BJ (cell line): ENCODE data around the gene KDM4C. TPM values are rescaled to one million over a fixed set of nuclear protein-coding genes. Genes with fewer than 3 reads are reported as not detected.

ENCODE experiments used
- CTCF ChIA-PET: fragments of 350-600 bp; formaldehyde crosslinking; extraction: SDS; loops from one replicate; lab custom pipeline; 2021; ENCODE audit warnings: antibody characterized with exemption, inconsistent platforms; lab: Yijun Ruan, JAX
- POLR2A ChIA-PET: fragments of 300-600 bp; sonication (Branson Sonifier 250); formaldehyde crosslinking; extraction: SDS; loops from one replicate; lab custom pipeline; 2021; ENCODE audit warnings: antibody characterized with exemption; lab: Charles Lee
- DNase-seq: peaks from one replicate; pipeline ENCODE4 v3.0.0-alpha.2; 2011; ENCODE audit warnings: low read depth
- H3K27me3 ChIP-seq: 2 replicates; pipeline ENCODE4 v1.6.0; 2011; ENCODE audit warnings: low read length; ENCODE audit not compliant: control insufficient read depth, insufficient read depth
- H3K36me3 ChIP-seq: 2 replicates; pipeline ENCODE4 v1.5.1; 2011; ENCODE audit warnings: low read length; ENCODE audit not compliant: control insufficient read depth, insufficient read depth
- H3K4me3 ChIP-seq: 2 replicates; pipeline ENCODE4 v1.5.1; 2011; ENCODE audit warnings: low read depth, mild to moderate bottlenecking, control low read depth, low read length
- polyA plus RNA-seq: library from polyadenylated mRNA; depleted of rRNA; stranded (reverse); fragments of >200 nt; gene quantifications from 2 replicates; pipeline ENCODE4 v1.2.3, GENCODE V29; 2011
- TF ChIP-seq, protein P1 (sequence below): IDR thresholded peaks from 2 replicates; pipeline ENCODE4 v1.5.1; 2011; ENCODE audit warnings: low read depth, mild to moderate bottlenecking, control low read depth, inconsistent platforms, low read length, moderate library complexity; ENCODE audit not compliant: insufficient read depth

Gene KDM4C
- polyA plus RNA-seq, 1 experiment: 11.3 TPM

DNA sequence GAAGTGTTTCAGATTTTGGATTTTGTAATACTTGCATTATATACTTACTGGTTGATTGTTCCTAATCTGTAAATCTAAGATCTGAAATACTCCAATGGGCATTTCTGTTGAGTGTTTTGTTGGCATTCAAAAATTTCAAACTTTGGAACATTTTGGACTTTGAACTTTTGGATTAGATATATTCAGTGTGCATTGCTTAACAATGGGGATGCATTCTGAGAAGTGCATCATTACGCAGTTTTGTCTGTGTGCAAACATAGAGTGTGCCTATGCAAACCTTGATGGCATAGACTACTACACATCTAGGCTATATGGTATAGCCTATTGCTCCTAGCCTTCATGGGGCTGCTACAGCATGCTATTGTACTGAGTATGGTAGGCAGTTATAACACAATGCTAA, 325.4 kb downstream of the KDM4C start:
- Histone ChIP-seq H3K27me3 (no peaks in the 10 kb centered on the region), H3K4me3 (no peak overlapping the region), H3K36me3 (no peaks in the 10 kb centered on the region; the same call in 1 of the 2 replicates)
- TF ChIP-seq, protein P1, sequence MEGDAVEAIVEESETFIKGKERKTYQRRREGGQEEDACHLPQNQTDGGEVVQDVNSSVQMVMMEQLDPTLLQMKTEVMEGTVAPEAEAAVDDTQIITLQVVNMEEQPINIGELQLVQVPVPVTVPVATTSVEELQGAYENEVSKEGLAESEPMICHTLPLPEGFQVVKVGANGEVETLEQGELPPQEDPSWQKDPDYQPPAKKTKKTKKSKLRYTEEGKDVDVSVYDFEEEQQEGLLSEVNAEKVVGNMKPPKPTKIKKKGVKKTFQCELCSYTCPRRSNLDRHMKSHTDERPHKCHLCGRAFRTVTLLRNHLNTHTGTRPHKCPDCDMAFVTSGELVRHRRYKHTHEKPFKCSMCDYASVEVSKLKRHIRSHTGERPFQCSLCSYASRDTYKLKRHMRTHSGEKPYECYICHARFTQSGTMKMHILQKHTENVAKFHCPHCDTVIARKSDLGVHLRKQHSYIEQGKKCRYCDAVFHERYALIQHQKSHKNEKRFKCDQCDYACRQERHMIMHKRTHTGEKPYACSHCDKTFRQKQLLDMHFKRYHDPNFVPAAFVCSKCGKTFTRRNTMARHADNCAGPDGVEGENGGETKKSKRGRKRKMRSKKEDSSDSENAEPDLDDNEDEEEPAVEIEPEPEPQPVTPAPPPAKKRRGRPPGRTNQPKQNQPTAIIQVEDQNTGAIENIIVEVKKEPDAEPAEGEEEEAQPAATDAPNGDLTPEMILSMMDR: no peak
- no peak for DNase-seq
- POLR2A ChIA-PET: no interaction called here
- CTCF ChIA-PET: no interaction called here

GRCh38 chr9:7085357-7085756, 327.6 kb downstream of the KDM4C start:
- DNase-seq: no peak
- TF ChIP-seq, protein P1: no peak
- CTCF ChIA-PET: no interaction called here
- POLR2A ChIA-PET: no interaction called here
- Histone ChIP-seq H3K4me3 (no peak overlapping the region), H3K27me3 (no peaks in the 10 kb centered on the region), H3K36me3 (no peaks in the 10 kb centered on the region; the same call in 1 of the 2 replicates)

- Histone ChIP-seq H3K36me3 (no peaks in the 10 kb centered on the region; the same call in 1 of the 2 replicates), H3K27me3 (no peaks in the 10 kb centered on the region), H3K4me3 (no peak overlapping the region)
- POLR2A ChIA-PET: no interaction called here
- TF ChIP-seq, protein P1: no peak
- no peak for DNase-seq
- CTCF ChIA-PET: no interaction called here
Observed at GRCh38 chr9:7086389-7086788, 328.6 kb downstream of the KDM4C start.

DNA sequence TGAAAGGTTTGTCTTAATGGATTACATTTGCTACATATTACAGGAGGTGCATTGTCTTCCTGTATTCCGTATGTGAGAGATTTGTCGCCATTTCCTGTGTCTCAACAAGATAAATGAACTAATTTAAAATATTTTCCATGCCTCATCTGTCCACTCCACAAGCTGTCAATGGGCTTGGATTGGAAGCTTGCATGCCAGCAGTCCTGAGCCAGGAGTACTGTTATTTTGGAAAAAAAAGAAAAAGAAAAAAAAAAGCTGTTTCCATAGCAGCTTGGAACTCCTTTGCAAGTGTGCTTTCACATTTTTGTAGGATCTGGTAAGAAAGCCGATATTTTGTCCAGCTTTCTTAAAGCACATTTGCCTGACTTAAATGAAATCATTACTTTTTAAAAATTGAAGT, 330.8 kb downstream of the KDM4C start:
- TF ChIP-seq, protein P1: no peak
- no peaks in the 10 kb centered on the region for H3K27me3 ChIP-seq
- DNase-seq: no peak
- H3K36me3 ChIP-seq: no peaks in the 10 kb centered on the region; the same call in 1 of the 2 replicates
- H3K4me3 ChIP-seq: no peak overlapping the region
- ChIA-PET POLR2A (interaction anchor here (0.7 kb wide), 1 partner anchor 55 kb away, joined by 3 read pairs; no protein-coding TSS in a partner anchor), CTCF (interaction anchor here (1.0 kb wide), 1 partner anchor 15 kb away, joined by 3 read pairs; no protein-coding TSS in a partner anchor)

- TF ChIP-seq, protein P1: no peak
- Histone ChIP-seq H3K4me3 (no peak overlapping the region), H3K27me3 (no peaks in the 10 kb centered on the region), H3K36me3 (no peaks in the 10 kb centered on the region; the same call in 1 of the 2 replicates)
- DNase-seq: no peak
- ChIA-PET CTCF (interaction anchor here (1.4 kb wide), 1 partner anchor 14 kb away, joined by 4 read pairs; no protein-coding TSS in a partner anchor), POLR2A (no interaction called here)
Observed at GRCh38 chr9:7089406-7090193, 331.8 kb downstream of the KDM4C start.
